ENCODE results near the gene PPFIA1. TPM values are rescaled to one million over a fixed set of nuclear protein-coding genes. Genes with fewer than 3 reads are reported as not detected.

PPFIA1 gene
- total and polyA plus RNA-seq, 10 of the 15 experiments (the other 5 are each of a cell fraction or from before 2014, with no cell fraction given), result 5.2 to 26.2 (median 15.8) TPM

DNA sequence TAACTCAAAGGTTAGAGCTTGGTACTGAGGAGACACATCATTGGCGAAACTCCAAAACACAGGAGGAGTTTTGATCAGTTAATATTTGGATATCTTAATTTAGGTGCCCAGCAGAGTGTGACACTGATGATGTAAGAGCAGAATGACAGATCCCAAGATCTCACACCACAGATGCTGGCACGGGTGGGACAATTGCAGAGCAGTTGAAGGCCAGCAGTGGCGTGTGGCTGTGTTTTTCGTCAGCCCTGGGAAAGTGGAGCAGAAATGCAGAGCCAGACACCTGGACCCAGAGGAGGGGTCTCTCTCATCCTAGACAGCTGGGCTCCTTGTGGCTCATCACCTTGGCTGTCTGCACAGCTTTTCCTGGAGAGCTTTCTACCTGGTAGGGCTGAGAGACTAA, 68.1 kb downstream of the PPFIA1 start:
- ChIA-PET RAD21 (ENCODE audit: unreplicated experiment) (no interaction called here), POLR2A (no interaction called here), SMC1A (ENCODE audit: uncharacterized antibody, unreplicated experiment) (interaction anchor here (1.6 kb wide), 1 partner anchor 13 kb away, joined by 3 read pairs; no protein-coding TSS in a partner anchor), CTCF (interaction anchor here (1.0 to 2.4 kb wide), 2 partner anchors 37 to 67 kb away, joined by 4 to 5 read pairs; no protein-coding TSS in a partner anchor)
- no peak for FAIRE-seq
- no peak for TF ChIP-seq CEBPB (IDR thresholded peaks at IDR 0.05; ENCODE audit: borderline replicate concordance in 1 of 2, low read depth in 2 of 2, low read length in 2 of 2)
- TF ChIP-seq PAX5 (IDR thresholded peaks at IDR 0.05; ENCODE audit: borderline replicate concordance, low read depth, low read length), result no peak
- TF ChIP-seq TAF1 (IDR thresholded peaks at IDR 0.05; ENCODE audit: borderline replicate concordance, low read depth, low read length), result no peak
- no peak for TF ChIP-seq TBL1XR1 (IDR thresholded peaks at IDR 0.05; ENCODE audit: low read depth, low read length)
- TF ChIP-seq, protein P1, sequence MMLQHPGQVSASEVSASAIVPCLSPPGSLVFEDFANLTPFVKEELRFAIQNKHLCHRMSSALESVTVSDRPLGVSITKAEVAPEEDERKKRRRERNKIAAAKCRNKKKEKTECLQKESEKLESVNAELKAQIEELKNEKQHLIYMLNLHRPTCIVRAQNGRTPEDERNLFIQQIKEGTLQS (IDR thresholded peaks at IDR 0.05; ENCODE audit: borderline replicate concordance, extremely low read depth, low read depth, low read length), result no peak
- TF ChIP-seq, protein P2, sequence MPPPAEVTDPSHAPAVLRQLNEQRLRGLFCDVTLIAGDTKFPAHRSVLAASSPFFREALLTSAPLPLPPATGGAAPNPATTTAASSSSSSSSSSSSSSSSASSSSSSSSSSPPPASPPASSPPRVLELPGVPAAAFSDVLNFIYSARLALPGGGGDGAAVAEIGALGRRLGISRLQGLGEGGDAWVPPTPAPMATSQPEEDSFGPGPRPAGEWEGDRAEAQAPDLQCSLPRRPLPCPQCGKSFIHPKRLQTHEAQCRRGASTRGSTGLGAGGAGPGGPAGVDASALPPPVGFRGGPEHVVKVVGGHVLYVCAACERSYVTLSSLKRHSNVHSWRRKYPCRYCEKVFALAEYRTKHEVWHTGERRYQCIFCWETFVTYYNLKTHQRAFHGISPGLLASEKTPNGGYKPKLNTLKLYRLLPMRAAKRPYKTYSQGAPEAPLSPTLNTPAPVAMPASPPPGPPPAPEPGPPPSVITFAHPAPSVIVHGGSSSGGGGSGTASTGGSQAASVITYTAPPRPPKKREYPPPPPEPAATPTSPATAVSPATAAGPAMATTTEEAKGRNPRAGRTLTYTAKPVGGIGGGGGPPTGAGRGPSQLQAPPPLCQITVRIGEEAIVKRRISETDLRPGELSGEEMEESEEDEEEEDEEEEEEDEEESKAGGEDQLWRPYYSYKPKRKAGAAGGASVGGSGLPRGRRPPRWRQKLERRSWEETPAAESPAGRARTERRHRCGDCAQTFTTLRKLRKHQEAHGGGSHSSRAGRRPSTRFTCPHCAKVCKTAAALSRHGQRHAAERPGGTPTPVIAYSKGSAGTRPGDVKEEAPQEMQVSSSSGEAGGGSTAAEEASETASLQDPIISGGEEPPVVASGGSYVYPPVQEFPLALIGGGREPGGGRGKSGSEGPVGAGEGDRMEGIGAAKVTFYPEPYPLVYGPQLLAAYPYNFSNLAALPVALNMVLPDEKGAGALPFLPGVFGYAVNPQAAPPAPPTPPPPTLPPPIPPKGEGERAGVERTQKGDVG (CRISPR knock-in tag; IDR thresholded peaks at IDR 0.05), result no peak
- TF ChIP-seq, protein P3, sequence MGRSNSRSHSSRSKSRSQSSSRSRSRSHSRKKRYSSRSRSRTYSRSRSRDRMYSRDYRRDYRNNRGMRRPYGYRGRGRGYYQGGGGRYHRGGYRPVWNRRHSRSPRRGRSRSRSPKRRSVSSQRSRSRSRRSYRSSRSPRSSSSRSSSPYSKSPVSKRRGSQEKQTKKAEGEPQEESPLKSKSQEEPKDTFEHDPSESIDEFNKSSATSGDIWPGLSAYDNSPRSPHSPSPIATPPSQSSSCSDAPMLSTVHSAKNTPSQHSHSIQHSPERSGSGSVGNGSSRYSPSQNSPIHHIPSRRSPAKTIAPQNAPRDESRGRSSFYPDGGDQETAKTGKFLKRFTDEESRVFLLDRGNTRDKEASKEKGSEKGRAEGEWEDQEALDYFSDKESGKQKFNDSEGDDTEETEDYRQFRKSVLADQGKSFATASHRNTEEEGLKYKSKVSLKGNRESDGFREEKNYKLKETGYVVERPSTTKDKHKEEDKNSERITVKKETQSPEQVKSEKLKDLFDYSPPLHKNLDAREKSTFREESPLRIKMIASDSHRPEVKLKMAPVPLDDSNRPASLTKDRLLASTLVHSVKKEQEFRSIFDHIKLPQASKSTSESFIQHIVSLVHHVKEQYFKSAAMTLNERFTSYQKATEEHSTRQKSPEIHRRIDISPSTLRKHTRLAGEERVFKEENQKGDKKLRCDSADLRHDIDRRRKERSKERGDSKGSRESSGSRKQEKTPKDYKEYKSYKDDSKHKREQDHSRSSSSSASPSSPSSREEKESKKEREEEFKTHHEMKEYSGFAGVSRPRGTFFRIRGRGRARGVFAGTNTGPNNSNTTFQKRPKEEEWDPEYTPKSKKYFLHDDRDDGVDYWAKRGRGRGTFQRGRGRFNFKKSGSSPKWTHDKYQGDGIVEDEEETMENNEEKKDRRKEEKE (IDR thresholded peaks at IDR 0.05), result no peak
- TF ChIP-seq, protein P4, sequence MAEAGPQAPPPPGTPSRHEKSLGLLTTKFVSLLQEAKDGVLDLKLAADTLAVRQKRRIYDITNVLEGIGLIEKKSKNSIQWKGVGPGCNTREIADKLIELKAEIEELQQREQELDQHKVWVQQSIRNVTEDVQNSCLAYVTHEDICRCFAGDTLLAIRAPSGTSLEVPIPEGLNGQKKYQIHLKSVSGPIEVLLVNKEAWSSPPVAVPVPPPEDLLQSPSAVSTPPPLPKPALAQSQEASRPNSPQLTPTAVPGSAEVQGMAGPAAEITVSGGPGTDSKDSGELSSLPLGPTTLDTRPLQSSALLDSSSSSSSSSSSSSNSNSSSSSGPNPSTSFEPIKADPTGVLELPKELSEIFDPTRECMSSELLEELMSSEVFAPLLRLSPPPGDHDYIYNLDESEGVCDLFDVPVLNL (IDR thresholded peaks at IDR 0.05; ENCODE audit: low read depth, low read length), result no peak
- no peak for TF ChIP-seq RB1 (IDR thresholded peaks at IDR 0.05; ENCODE audit: borderline replicate concordance)
- no peak for TF ChIP-seq JUNB (IDR thresholded peaks at IDR 0.05)
- TF ChIP-seq, protein P5, sequence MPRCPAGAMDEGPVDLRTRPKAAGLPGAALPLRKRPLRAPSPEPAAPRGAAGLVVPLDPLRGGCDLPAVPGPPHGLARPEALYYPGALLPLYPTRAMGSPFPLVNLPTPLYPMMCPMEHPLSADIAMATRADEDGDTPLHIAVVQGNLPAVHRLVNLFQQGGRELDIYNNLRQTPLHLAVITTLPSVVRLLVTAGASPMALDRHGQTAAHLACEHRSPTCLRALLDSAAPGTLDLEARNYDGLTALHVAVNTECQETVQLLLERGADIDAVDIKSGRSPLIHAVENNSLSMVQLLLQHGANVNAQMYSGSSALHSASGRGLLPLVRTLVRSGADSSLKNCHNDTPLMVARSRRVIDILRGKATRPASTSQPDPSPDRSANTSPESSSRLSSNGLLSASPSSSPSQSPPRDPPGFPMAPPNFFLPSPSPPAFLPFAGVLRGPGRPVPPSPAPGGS (IDR thresholded peaks at IDR 0.05; ENCODE audit: borderline replicate concordance, insufficient read depth, low read depth, low read length, poor library complexity, severe bottlenecking), result no peak
- no peak for TF ChIP-seq STAT3 (IDR thresholded peaks at IDR 0.05; ENCODE audit: low read depth, low read length)
- intact Hi-C loops (cut with micrococcal nuclease; ENCODE audit: unreplicated experiment), result no loop called here
- H2AFZ ChIP-seq (ENCODE audit: control insufficient read depth, low read depth, low read length), result no peak overlapping the region
- H3K9ac ChIP-seq (ENCODE audit: control insufficient read depth, insufficient read depth, low read length), result no peak overlapping the region
- no peak overlapping the region for H3K4me3 ChIP-seq
- in situ Hi-C loops (cut with MboI), result no loop called here
- no TSS peak for BruUV-seq (replicated peaks)
- no peak overlapping the region for H3K4me2 ChIP-seq (ENCODE audit: control insufficient read depth, insufficient read depth)
- no peaks in the 10 kb centered on the region for H3K79me2 ChIP-seq (ENCODE audit: control insufficient read depth, insufficient read depth, low read length)
- H3K27me3 ChIP-seq (replicated peaks in 1 of 2; ENCODE audit: control insufficient read depth in 2 of 2, insufficient read depth in 2 of 2, low read length in 1 of 2), result no peaks in the 10 kb centered on the region
- no peaks in the 10 kb centered on the region for H3K4me1 ChIP-seq (ENCODE audit: control insufficient read depth, insufficient read depth, low read length)
- ATAC-seq, result no peak
- no peaks in the 10 kb centered on the region for H4K20me1 ChIP-seq (ENCODE audit: control insufficient read depth, insufficient read depth)
- no peak for DNase-seq (ENCODE audit: low read depth, low spot score)
- peaks cover 15 to 35% of the 10 kb centered on the region in 2 experiments; a peak in 3 of 4 replicates for H3K36me3 ChIP-seq (ENCODE audit: control insufficient read depth in 2 of 2, insufficient read depth in 2 of 2, low read length in 1 of 2)
- 81% methylated on average over 4 of the region's 4 CpGs for WGBS (ENCODE audit: insufficient coverage, insufficient replicate concordance, low lambda C conversion rate, missing lambda C conversion rate)
- H3K27ac ChIP-seq (ENCODE audit: control insufficient read depth, insufficient read depth), result no peak overlapping the region
- H3K9me3 ChIP-seq (replicated peaks; ENCODE audit: control insufficient read depth, insufficient read depth, low read length), result no peaks in the 10 kb centered on the region

All from GM12878 (cell line).